ENCODE results near the gene MOCOS.

Gene MOCOS

DNA sequence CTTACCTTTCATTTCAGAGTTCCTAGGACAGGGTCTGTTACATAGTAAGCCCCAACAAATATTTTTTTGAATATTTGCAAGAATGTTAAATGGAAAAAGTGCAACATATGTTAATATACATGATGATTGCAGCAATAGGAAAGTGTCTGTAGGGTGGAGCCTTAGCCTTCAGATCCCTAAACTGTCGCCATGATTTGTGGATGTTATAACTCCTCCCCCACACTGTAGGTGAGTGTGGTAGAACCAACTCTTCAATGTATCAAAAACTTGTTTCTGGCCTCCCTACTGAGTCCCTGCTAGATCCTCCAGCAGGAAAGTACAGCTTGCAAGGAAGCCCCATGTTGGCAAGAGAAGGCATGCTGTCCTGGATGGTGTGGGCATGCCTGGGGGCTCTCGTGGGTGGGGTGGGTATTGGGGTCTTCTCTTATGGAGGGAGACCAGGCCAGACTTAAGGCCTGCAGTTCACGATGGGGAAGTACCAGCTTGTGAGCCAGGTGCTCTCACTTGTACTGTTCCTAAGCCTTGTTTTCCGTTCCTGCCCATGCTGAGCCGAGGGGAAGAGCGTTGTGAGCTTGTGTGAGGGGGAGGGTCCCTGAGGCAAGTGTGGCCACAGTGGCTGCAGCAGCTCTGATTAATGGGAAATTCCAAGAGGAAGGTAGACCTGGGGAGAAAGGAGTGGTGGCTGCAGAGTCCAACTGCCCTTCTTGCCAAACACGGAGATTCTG is 121.6 kb downstream of the MOCOS start:
- DNase-seq, result no peak

GRCh38 chr18:36309436-36310391 is 122.4 kb downstream of the MOCOS start:
- DNase-seq, result peak; percentile 98

DNA sequence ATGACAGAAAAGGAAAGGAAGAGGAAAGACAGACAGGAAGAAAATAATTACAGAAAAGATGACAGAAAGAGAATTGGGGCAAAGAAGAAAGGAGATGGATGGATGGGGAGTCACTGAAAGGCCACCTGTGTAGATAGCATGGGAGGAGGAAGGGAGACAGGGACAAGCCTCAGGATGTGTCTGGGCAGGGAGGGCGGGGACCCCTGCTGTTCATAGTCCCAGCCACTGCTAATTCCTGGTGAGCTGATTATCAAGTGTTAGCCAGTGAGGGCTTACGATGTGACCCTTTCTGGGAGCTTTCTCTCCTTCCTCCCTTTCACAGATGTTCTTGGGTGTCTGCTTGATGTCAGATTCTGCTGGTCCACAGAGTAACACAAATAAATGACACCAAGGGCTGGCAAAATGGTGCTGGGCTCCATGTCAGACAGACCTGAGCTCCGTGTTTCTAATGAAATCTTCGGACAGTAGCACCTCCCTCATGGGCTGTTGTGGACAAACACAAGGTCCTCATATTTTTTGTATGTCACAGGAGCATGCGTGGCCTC is 123.8 kb downstream of the MOCOS start:
- no peak for DNase-seq

DNA sequence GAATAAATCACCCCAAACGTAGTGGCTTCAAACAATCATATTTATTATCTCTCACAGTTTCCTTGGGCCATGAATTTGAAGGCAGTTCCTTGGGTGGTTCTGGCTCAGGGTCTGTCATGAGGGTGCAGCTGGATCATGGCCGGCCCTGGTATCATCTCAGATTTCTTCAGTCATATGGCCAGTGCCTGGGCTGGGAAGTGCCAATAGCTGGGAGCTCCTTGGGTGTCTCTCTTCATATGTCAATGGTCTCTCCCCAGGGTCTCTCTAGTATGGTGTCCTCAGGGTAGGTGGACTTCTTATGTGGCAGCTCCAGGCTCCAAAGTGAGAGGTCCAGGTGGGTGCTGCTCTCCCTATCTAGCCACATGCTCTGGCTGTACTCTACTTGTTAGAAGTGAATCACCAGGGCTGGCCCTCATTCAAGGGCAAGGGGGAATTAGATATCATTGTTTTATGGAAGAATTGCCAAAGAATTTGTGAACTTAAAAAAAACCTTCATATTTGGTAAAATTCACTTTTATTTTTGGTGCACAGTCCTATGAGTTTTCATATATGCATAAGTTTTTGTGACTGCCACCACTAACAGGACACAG is 125.6 kb downstream of the MOCOS start:
- DNase-seq, result no peak

GRCh38 chr18:36314098-36314497 is 126.8 kb downstream of the MOCOS start:
- peak; percentile 55 for DNase-seq

- peak; percentile 79 for DNase-seq
These were observed 127.5 kb downstream of the MOCOS start for GRCh38 chr18:36314754-36315153.

GRCh38 chr18:36315736-36316135 is 128.4 kb downstream of the MOCOS start:
- peak; percentile 42 for DNase-seq

DNA sequence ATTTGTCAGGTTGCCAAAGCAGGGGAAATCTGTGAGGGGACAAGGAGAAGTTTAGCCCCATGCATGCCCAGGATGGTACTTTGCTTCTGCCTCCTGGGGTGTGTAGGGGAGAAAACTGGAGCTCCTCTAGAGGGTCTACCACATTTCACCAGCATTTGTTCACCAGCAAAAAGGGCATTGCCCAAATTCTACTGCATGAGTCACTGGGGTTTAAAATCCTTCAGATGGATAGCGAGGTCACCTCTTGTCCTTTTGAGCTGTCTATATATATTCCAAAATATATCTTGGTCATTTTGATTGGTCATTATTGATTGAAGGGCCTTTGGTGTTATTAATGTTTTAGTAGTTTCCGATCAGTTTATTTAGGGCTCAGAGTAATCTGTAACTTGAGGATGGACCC is 128.9 kb downstream of the MOCOS start:
- no peak for DNase-seq

Data from HCEC 1CT (cell line).